ENCODE results near the gene PRDX1.
"Not testable (repeated sequence)": the region's sequence is repeated elsewhere in the genome, so short reads cannot be mapped to it uniquely, and the experiment has no call there.

Gene PRDX1

DNA sequence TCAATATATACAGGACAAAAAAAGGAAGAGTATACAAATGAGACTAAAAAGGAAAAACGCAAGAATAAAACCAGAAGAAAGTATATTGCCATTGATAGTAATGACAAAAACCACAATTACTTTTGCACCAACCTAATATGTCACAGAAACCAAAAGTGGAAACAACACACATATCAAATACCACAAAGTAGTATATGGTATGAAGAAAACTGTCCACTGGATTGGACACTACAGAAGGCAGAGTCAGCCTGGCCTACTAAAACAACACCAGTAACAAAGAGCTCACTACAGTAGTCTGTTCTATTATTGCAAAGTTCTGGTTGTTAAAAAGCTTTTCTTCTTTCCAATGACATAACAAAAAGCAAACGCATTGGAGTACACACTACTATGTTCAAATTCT is 48.4 kb downstream of the PRDX1 start:
- DNase-seq (ENCODE audit: low read depth, low spot score) = no peak
- POLR2A ChIA-PET = no interaction called here
- CTCF ChIA-PET = interaction anchor here (1.8 kb wide), 1 partner anchor 113 kb away, joined by 4 read pairs; no protein-coding TSS in a partner anchor
- no peak for TF ChIP-seq CTCF (IDR thresholded peaks at IDR 0.05; ENCODE audit: insufficient read depth, low read length, missing control alignments)
- H3K4me3 ChIP-seq (ENCODE audit: low read depth, low read length) = no peak overlapping the region

GRCh38 chr1:45470306-45470798 is 51.3 kb downstream of the PRDX1 start:
- H3K4me3 ChIP-seq (ENCODE audit: low read depth, low read length) = no peak overlapping the region
- ChIA-PET CTCF (interaction anchor here (1.7 to 4.4 kb wide), 2 partner anchors 22 to 110 kb away, joined by 7 to 18 read pairs; partner anchors contain the start of gene TESK2), POLR2A (no interaction called here)
- no peak for DNase-seq (ENCODE audit: low read depth, low spot score)
- TF ChIP-seq CTCF (IDR thresholded peaks at IDR 0.05; ENCODE audit: insufficient read depth, low read length, missing control alignments) = no peak

- POLR2A ChIA-PET; DNase-seq (ENCODE audit: low read depth, low spot score); H3K4me3 ChIP-seq (ENCODE audit: low read depth, low read length): not testable (repeated sequence)
- CTCF ChIA-PET = interaction anchor here (4.4 kb wide), 1 partner anchor 25 kb away, joined by 18 read pairs; the partner anchor contains the start of gene TESK2
Measured at GRCh38 chr1:45467353-45467752, 54.3 kb downstream of the PRDX1 start.

DNA sequence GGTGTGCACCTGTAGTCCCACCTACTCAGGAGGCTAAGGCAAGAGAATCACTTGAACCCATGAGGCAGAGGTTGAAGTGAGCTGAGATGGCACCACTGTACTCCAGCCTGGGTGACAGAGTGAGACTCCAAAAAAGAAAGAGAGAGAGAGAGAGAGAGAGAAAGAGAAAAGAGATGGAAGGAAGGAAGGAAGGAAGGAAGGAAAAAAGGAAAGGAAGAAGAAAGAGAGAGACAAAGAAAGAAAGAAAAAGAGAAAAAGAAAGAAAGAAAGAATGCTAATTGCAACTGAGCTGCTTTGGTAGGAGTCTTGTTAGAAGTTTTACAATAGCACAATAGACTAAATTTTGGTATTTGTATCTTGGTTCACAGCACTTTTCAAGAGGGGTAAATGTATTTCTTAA is 56.4 kb downstream of the PRDX1 start:
- TF ChIP-seq CTCF (IDR thresholded peaks at IDR 0.05; ENCODE audit: insufficient read depth, low read length, missing control alignments) = no peak
- ChIA-PET CTCF (no interaction called here), POLR2A (no interaction called here)
- H3K4me3 ChIP-seq (ENCODE audit: low read depth, low read length) = no peak overlapping the region
- DNase-seq (ENCODE audit: low read depth, low spot score) = no peak

Data from AG04449 (cell line).